ENCODE measurements around the gene NACC2.
A peak's percentile ranks its signal among the peaks of the same experiment; 100 is the strongest.
"Not testable (repeated sequence)": the region's sequence is repeated elsewhere in the genome, so short reads cannot be mapped to it uniquely, and the experiment has no call there.

The NACC2 gene

DNA sequence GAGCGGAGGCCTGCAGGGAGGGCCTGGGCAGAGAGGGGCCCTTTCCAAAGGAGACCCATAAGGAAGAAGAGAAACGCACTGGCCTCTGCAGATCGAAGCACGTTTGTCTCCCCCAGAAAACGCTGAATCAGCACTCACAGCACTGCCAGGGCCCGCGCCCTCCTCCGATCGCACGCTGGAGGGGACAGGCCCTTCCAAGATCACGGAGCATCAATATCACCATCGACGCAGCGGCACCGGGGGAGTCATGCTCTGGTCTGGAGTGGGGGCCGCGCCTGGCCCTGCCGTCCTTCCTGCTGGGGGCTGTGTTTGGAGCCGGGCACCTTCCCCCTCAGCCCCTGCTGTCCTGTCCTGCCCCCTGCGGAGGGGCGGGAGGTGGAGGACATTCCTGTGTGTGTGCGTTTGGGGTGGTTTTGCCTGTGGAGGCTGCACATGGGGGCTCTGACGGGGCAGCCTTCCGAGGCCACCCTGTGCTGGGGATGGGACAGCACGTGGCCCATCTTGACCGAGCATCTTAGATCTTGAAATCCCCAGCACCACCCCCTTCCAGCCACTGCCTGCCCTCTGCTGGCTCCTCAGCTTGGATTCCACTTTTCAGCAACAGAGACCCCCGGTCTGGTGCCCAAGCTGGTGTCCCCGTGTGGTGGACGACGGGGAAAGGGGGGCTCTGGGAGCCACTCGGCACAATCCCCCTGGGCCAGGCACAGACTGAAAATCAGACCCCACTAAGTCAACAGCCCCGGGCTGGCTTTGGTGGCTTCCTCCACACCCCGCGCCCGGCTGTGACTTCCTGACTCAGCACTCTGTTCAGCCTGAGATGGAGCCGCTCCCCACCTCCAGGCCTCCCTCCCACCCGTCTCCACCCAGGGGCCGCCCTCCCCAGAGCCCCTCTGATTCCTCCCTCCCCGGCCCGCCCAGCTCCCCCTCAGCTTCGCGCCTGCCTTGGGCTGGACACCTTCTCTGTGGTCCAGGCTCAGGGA lies 15.3 kb upstream of the NACC2 start:
- no peak for DNase-seq (ENCODE audit: low read depth)

DNA sequence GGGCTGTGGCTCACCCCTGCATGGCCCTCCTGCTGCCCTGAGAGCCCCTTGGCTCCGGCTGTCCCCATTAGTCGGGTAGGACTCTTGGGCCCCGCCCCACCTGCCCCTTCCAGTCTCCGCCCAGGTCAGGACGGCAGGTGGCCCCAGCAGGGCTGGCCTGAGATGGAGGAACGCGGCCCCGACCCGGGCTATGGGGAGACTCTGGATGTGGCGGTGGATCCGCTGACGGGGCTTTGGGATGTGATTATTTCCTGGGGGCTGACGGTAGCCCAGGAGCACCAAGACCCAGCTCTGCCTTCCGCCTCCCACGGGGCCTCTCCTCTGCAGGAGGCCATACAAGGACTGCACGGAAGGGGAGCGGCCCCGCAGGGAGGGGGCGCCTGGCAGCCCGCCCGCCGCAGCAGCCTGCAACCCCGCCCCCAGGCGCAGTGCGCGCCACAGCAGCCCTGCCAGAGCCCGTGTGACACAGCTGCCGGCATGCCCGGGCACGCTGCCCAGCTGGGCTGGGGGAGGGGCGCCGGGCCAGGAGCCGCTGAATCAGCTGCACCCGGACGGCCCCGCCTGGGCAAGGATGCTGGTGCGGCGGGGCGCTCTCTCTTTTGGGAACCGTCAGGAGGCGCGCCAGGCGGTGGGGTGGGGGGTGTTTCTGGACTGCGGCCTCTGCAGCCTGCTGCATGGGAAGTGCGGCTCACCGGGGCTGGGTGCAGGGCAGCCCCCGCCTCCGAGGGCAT lies 14.4 kb upstream of the NACC2 start:
- peak; percentile 77 for DNase-seq (ENCODE audit: low read depth)

DNA sequence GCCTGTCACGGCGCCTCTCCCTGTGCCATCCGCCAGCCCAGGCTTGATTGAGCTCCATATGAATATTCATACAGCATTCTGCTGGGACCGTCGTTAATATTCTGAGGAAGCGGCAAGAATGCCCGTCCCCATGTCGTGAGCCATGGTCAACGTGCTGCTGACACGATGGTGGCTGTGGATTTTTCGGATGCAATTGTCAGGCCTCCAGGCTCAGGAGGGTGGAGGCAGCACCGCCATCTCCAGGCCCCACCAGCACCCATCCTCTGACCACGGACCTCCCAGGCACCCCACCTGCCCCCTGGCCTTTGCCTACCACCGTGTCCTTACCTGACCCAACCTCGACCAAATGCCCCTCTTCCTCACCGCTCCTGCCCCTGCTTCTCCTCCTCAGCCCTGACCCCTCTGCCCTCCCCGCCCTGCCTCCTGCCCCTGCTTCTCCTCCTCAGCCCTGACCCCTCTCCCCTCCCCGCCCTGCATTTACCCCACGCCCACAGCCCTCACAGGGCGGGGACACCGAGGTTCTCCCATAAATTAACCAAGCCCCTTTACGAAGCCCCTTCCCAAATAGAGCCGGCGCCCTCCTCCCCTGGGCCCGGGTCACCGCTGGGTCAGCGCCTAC lies 13.7 kb upstream of the NACC2 start:
- no peak for DNase-seq (ENCODE audit: low read depth)

DNA sequence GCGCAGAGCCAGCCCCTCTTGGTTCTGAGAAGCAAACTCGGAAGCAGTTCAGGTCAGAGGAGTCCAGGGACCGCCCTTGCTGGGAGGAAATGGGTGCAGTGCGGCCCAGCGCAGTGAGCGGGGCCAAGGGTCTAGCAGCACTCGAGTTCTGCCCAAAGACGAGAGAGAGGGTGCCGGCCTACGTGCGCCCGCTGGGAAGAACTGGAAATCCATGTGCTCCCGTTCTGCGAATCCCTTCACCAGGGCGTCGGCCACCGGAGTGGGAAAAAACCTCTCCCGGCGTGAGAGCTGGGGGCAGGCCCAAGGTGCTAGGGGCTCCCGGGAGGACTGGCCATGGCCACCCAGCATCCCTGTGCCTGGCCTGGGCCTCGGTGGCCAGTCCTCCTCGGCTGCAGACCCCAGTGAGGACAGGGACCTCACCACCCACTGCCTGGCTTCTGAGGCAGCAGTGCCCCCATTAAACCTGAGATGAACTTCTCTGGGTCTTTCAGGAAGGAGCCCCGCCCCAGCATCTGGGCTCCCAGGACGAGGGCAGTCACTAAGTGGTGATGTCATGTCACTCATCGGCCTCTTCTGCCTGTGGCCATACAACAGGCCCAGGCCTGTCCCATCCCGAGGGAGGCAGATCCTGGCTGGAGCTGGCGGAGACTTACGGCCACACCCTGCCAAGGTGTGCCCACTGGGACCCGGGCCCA lies 13.0 kb upstream of the NACC2 start:
- no peak for DNase-seq (ENCODE audit: low read depth)

DNA sequence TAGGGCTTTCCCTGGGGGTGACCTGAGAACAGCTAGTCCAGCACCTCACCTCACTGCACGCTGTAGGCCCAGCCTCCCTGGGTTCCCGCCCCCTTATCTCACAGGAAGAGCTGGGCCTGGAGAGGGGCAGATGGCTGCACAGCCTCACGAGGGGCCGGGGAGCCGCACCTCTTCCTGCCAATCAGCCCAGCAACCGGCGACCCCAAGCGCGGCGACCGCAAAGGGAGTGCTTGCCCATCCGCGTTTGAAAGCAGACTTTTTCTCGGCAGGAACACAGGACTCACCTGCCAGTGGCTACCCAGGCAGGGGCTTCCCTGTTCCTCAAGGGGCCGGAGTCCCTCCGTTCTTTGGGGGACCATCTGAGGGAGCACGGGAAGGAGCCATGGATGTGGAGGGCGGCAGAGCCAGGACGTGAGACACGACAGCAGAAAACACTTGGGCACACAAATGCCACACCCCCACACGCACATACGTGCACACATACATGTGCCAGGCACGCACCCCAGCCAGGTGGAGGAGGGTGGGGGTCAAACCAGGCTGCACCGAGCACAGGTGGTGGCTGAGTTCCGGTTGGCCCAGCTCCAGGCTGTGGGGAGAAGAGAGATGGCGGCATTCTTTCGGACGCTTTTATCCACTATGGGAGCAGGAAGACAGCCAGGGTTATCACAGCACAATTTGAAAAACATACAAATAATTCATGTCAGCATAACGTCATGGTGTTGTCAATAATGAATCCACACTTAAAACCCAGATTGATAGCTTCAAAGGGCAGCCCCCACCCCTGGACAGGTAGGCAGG lies 12.3 kb upstream of the NACC2 start:
- no peak for DNase-seq (ENCODE audit: low read depth)

DNA sequence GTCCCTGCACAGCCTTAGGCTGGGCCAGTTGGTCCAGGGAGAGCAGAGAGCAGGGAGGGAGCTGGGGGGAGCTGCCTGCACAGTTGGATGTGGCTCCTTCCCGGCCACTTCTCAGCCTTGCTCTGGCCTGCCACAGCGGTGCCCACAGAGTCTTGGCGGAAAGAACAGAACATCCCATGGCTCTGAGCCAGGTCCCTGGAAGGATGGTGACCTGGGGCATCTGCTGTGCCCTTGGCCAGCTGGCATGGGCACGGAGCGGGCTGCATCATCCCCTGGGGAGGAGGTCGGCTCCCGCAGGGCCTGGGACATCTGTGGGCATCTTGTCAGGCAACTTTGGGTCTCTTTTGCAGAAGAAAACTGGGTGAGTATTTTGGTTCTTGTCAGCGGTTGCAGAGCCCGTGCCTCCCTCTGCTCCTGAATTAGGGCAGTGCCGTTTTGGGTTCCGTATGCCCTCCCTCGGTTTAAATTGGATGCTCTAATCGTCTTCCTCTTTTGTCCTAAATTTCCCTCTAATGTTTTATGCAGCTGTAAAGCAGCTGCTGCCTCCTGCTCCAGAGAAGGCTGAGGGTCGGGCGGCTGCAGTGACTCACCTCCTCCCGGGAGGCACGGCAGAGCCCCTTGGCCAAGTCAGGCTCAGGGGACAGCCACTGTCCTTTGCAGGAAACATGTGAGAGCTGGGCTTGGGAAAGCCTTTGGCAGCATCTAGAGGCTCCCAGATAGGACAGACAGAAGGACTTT lies 10.5 kb upstream of the NACC2 start:
- no peak for DNase-seq (ENCODE audit: low read depth)

DNA sequence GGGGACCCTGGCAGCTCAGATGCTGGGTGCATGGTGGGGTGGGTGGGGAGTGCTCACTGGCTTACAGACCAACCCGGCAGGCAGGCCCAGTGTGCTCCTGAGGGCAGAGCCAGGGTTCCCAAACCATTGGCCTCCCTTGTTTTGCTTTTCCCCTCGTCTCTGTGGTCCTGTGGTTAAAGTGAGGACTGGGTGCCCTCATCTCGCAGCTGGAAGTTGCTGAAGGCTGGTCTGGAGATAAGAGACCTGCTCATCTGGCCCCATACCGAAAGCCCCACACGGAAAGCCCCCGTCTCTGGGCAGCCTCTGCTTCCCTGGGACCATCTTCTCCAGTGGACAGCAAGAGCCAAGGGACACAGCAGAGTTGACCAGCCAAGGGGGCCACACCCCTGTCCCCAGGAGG lies 9.8 kb upstream of the NACC2 start:
- no peak for DNase-seq (ENCODE audit: low read depth)

DNA sequence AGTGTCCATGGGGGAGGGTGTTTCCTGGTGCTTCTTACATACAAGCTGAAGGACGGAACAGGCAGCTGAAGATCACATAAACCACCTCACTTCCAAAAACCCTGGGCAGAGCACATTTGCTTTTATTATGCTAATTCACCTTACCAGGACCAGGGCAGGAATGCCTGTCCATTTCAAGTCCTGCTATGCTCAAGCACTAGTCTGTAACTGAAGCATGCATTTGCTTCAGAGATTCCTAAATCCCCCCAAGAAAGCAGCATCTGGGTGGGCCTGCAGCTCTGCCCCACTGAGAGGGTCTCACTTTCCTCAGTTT lies 9.4 kb upstream of the NACC2 start:
- DNase-seq (ENCODE audit: low read depth): no peak

DNA sequence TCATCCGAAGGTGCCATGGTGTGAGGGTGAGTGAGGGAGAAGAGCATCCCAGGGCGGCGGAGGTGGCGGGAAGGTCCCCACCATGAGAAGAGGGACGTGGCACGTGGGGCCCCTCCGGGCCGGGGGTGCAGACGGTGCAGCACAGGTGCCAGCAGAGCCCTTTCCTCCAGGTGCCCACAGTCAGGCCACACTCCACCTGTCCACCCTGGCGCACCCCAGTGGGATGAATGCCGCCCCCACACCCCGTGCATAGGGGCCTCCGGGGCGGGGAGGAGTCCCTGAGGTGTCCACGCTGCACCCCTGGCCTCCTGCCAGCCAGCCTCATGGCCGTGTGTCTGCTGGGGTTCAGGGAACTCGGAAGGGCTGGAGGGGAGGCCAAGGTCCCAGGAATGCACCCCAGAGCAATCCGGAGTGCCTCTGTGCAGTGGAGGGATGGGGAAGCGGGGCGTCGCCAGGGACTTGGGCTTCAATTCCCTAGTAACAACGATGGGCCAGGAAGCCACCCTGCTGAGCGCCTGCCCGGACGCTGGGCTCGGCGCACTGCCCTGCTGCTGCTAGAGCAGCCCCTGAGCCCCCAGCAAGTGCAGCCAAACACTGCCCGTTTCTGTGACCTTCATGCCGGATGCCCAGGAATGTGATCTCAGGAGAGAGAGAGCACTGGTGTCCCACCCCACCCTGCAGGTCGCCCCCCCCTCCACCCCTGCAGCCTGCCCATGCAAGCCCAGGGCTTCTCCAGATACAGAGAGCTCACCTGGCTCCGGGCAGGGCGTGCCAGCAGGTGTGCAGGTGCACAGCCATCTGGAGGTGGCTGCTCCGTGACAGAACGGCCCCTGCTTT lies 8.8 kb upstream of the NACC2 start:
- no peak for DNase-seq (ENCODE audit: low read depth)

DNA sequence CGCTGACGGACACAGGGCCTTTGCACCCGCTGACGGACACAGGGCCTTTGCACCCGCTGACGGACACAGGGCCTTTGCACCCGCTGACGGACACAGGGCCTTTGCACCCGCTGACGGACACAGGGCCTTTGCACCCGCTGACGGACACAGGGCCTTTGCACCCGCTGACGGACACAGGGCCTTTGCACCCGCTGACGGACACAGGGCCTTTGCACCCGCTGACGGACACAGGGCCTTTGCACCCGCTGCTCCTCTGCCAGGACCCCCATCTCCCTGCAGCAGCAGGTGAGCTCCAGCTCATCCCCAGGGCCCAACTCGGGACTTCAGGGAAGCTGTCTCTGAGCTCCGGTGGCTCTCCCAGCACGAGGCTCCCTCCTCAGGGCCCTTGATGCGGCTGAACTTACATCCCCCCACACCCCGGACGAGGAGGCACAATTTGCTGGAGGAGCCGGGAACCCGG lies 6.6 kb upstream of the NACC2 start:
- DNase-seq (ENCODE audit: low read depth): not testable (repeated sequence)

DNA sequence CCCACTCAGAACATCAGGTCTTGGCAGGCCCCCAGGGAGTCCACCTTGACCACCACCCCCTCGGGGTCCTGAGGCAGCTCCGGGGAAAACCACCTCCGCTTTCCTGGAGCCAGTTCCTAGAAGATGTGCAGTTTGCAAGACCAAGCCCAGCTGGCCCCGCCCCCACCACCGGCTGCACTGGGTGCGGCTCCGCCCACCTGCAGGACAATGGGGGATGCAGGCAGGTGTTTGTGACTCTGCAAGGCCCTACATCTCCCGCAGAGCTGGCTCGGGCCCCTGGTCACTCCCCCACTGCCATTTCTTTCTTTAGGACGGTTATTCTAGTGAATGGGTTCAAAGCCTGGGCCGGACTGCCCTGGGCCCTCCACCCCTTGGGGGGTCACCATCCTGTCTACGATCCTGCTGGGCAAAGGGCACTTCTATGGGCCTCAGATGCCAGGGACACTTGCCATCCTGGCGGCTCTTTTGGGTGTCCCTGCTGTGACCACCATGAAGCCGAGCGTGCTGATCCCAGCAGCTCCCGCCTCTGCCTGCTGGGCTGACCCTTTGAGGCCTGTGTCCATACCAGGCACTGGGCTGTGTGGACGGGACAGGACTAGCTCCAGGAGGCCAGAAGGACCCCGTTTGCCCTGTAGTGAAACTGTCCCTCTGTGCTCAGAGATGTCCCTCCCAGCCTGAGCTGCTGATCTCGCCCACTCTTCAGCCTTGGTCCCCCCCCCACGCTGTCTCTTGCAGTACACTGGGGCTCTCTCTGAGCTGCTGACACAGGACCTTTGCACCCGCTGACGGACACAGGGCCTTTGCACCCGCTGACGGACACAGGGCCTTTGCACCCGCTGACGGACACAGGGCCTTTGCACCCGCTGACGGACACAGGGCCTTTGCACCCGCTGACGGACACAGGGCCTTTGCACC lies 5.9 kb upstream of the NACC2 start:
- DNase-seq (ENCODE audit: low read depth): no peak

DNA sequence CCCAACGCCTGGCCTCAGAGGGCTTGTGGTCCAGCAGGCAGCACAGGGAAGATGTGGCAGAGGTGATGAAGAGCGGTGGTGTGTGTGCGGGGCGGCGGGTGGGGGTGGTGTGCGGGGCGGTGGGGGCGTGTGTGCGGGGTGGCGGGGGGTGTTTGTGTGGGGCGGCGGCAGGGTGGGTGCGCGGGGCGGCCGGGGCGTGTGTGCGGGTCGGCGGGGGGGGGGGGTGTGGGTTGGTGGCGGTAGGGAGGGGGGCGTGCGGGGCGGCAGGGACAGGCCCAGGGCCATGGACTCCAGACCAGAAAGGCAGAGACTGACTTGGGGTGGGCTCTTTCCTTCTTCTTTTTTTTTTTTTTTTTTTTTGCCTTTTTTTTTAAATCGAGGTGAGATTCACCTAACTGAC lies 4.5 kb upstream of the NACC2 start:
- DNase-seq (ENCODE audit: low read depth): no peak

DNA sequence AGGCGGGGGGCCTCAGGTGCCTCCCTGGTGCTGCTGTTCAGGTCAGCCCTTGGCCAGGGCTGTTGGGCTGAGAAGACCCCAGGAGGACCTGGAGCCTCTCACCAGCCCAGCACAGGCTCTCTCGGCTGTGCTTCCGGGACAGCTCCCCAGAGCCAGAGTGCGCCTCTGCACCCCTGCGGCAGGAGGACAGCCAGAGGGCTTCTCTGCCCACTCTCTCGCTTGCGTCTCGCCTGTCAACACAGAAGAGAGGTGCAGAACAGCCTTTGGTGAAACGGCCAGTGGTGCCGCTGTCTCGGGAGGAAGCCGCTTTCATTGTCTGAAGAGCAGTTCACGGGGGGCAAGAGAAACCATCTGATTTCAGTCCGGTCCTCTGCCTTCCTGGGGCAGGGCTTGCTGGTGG lies 3.8 kb upstream of the NACC2 start:
- DNase-seq (ENCODE audit: low read depth): no peak

DNA sequence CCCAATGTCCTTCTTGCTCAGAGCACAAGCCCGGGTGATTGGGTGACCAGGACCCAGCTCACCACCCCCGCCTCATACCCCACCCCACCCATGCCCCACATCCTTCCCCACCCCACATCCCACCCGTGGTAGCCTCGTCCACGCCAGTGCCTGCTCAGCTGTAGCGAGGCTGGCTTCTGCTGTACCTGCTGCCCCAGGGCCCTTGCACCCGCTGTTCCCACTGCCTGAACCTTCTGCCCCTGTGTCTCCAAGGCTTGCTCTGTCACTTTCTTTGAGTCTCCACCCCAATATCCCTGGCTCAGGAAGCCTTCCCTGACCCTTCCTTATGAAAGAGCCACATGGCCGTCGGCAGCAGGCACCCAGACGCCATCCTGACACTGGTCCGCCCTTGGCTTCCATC lies 3.1 kb upstream of the NACC2 start:
- DNase-seq (ENCODE audit: low read depth): no peak

DNA sequence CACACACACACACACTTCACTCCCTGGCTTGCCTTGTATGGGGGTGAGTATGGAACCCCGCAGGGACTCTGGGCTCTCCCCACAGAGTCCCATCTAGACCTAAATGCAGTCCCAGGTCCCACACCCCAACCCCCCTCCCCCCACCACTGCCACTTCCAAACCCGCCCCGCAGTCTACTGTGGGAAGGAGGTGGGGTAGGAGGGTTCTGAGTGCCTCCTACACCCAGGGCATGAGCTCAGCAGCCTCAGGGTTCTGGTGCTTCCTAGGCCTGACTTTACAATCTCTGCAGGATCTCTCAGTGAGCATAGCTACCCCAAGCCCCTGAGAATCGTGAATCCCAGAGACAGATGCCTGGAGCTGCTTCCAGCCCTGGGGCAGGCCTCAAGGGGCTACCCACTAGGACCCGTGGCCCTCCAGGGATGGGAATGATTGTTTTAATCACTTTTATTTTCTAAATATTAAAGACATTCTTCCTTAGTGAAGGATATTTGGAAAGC lies 1.5 kb upstream of the NACC2 start:
- DNase-seq (ENCODE audit: low read depth): no peak

DNA sequence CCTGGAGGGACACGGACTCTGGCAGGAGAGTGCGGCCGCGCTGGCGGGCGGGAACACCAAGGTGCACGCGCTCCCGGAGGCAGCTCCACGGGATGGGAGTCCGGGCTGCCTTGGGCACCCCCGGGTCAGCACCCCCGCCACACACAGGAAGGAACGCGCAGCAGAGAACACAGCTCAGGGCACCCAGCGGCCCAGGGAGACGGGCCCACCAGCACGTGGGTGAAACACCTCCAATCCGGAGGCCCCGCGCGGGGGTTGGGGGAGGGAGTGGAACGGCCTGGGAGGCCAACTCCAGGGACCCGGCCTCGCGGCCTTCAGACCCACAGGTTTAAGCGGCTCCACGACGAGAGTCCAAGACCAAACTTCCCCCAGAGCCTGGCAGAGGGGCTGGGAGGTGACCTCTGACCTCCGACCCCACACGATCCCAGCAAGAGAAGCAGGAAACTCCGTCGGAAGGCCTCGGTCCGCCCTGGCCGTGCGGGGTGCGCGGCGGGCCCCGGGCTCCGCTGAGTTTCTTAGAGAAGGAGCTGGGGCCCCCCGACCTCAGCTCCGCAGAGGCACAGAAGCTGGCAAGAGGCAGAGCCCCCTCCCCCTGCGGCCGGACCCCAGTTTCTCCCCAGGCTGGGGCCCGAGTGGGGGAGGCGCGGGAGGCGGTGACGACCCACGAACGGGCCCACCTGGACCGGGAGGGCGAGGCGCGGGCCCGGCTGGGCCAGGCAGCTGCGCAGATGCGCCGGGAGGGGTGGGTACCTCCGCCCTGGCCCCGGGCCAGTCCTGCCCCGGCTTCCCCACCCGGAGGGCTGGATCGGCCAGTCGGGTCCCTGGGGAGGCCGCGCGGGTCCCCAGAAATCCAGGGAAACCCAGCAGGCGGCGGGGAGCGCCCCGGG lies 851 bp downstream of the NACC2 start:
- peak; percentile 29 for DNase-seq (ENCODE audit: low read depth)

DNA sequence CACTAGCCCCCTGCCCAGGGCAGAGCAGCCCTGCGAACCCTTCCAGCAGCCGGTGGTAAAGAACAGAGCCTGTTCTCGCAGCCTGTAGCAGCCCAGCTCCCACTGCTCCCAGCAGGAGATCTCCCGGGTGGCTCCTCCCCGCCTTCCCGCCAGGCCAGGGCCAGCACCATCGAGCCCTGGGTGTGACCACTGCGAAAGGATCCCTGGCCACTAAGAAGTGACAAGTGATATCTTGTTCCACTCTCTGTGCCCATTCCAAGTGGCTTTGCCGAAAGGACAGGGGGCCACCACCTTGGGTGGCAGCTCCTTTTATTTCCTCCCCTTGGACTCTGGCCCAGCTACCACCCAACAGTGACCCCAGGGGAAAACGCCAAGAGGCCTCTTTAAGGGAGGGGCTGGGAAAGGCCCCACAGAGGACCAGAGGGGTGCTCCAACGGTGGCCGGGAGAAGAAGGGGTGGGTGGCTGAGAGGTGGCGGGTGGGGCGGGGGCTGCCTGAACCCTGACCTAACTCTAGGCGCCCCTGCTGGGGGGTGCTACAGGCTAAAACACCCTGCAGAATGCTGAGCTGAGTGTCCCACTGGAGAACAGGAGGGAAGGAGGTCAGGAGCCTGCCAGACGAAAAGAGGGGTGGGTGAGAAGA lies 1.6 kb downstream of the NACC2 start:
- DNase-seq (ENCODE audit: low read depth): no peak

Data from stromal cell of bone marrow (primary cell).